GM10248 (cell line): Measurements from ENCODE around the gene ME2.

Experiments
- CTCF ChIA-PET: fragments of 300-600 bp; sonication (Branson Sonifier 250); formaldehyde crosslinking; extraction: SDS; loops from one replicate; lab custom pipeline; 2021; ENCODE audit warnings: antibody characterized with exemption; lab: Yijun Ruan, JAX
- POLR2A ChIA-PET: fragments of 350-650 bp; sonication (Branson Sonifier 250); formaldehyde crosslinking; extraction: SDS; loops from one replicate; lab custom pipeline; 2020; ENCODE audit warnings: antibody characterized with exemption; lab: Yijun Ruan, JAX
- DNase-seq: peaks from one replicate; pipeline ENCODE4 v3.0.0; 2012; ENCODE audit errors: extremely low spot score
- CTCF ChIP-seq: IDR thresholded peaks from 2 replicates; pipeline ENCODE4 v1.5.1; 2012; ENCODE audit warnings: mild to moderate bottlenecking, low read depth; ENCODE audit errors: extremely low read depth, missing control alignments, control extremely low read depth

The ME2 gene

GRCh38 chr18:50953822-50954221 is 74.9 kb downstream of the ME2 start:
- DNase-seq, result no peak
- CTCF ChIA-PET, result interaction anchor here (1.4 kb wide), 1 partner anchor 50 kb away, joined by 3 read pairs; no protein-coding TSS in a partner anchor
- POLR2A ChIA-PET, result no interaction called here
- TF ChIP-seq CTCF, result no peak

- no peak for TF ChIP-seq CTCF
- CTCF ChIA-PET, result interaction anchor here (0.9 to 4.4 kb wide), 3 partner anchors 12 to 96 kb away, joined by 3 to 25 read pairs (median 3); partner anchors contain the start of gene ELAC1
- no peak for DNase-seq
- POLR2A ChIA-PET, result interaction anchor here (0.6 kb wide), 1 partner anchor 14 kb away, joined by 3 read pairs; no protein-coding TSS in a partner anchor
These were observed 76.3 kb downstream of the ME2 start for GRCh38 chr18:50955253-50955652.

GRCh38 chr18:50956116-50956515 is 77.2 kb downstream of the ME2 start:
- CTCF ChIA-PET, result interaction anchor here (0.9 to 4.4 kb wide), 3 partner anchors 11 to 95 kb away, joined by 3 to 25 read pairs (median 3); partner anchors contain the start of gene ELAC1
- POLR2A ChIA-PET, result interaction anchor here (0.6 kb wide), 1 partner anchor 14 kb away, joined by 3 read pairs; no protein-coding TSS in a partner anchor
- DNase-seq, result no peak
- no peak for TF ChIP-seq CTCF

- ChIA-PET POLR2A (no interaction called here), CTCF (no interaction called here)
- TF ChIP-seq CTCF, result no peak
- no peak for DNase-seq
These were observed 83.1 kb downstream of the ME2 start for GRCh38 chr18:50961974-50962373.

- ChIA-PET POLR2A (no interaction called here), CTCF (interaction anchor here (1.4 to 3.1 kb wide), 4 partner anchors 11 to 101 kb away, joined by 3 to 25 read pairs (median 6); partner anchors contain the start of gene SMAD4)
- peak; percentile 90 for DNase-seq
- no peak for TF ChIP-seq CTCF
These were observed 89.1 kb downstream of the ME2 start, which contains the start of gene ELAC1 for GRCh38 chr18:50967714-50968661. ELAC1 (plus strand) TSS chr18:50968040; CDS start chr18:50974405, 6,365 bp downstream.

- no peak for TF ChIP-seq CTCF
- POLR2A ChIA-PET, result no interaction called here
- DNase-seq, result no peak
- CTCF ChIA-PET, result no interaction called here
These were observed 90.5 kb downstream of the ME2 start for GRCh38 chr18:50969448-50969847.
